HepG2 (cell line): ENCODE data around the gene IFIH1. TPM values are rescaled to one million over a fixed set of nuclear protein-coding genes. Genes with fewer than 3 reads are reported as not detected.

Experiments
- ATAC-seq: fragments of 200-7000 bp; cut with Tn5 transposase; 3 replicates; pipeline ENCODE4 v1.9.1; 2020; ENCODE audit warnings: mild to moderate bottlenecking, moderate library complexity
- BruUV-seq: library from RNA; stranded (reverse); fragments of 400-500 nt; replicated peaks from 2 replicates; lab custom pipeline; 2021; lab: Mats Ljungman, UMichigan
- CTCF ChIA-PET: fragments of 300-600 bp; formaldehyde crosslinking; extraction: SDS; loops from one replicate; lab custom pipeline; 2021; ENCODE audit warnings: low total read pairs, inconsistent platforms, low intra/inter-chr PET ratio; lab: Yijun Ruan, JAX
- POLR2A ChIA-PET: fragments of 350-600 bp; sonication (Branson Sonifier 250); formaldehyde crosslinking; loops from one replicate; lab custom pipeline; 2020; ENCODE audit warnings: antibody characterized with exemption, inconsistent platforms; lab: Yijun Ruan, JAX
- DNase-seq: peaks from one replicate; pipeline ENCODE4 v3.0.0-alpha.2; 2015; ENCODE audit warnings: low spot score
- FAIRE-seq: peaks from 3 replicates; lab custom pipeline; 2011; peaks lifted over from hg19 to GRCh38; lab: Jason Lieb, UNC
- H2AFZ ChIP-seq: one replicate; pipeline ENCODE4 v1.6.1; 2011; ENCODE audit warnings: low read length, inconsistent platforms
- H3K27ac ChIP-seq: fragments of 300-600 bp; 3 replicates; pipeline ENCODE4 v1.8.0; 2011; ENCODE audit warnings: mixed run types, mild to moderate bottlenecking, mixed read lengths, low read length, inconsistent platforms; ENCODE audit not compliant: insufficient read depth; ENCODE audit errors: extremely low read length
- H3K27me3 ChIP-seq, 2 experiments: fragments of 200-600 bp in 1 of 2; 2 replicates in 1 of 2; 3 replicates in 1 of 2; pipeline versions ENCODE4 v1.6.0 to v1.8.0; 2011; ENCODE audit warnings: low read length in 2 of 2, mild to moderate bottlenecking in 2 of 2, moderate library complexity in 2 of 2, inconsistent platforms in 1 of 2; ENCODE audit not compliant: insufficient read depth in 2 of 2, control insufficient read depth in 1 of 2
- H3K36me3 ChIP-seq, 2 experiments: fragments of 200-600 bp in 1 of 2; replicated peaks in 1 of 2; 2 replicates in 1 of 2; 3 replicates in 1 of 2; pipeline versions ENCODE4 v1.5.1 to v1.8.0; 2011; ENCODE audit warnings: low read length in 2 of 2, inconsistent platforms in 1 of 2; ENCODE audit not compliant: insufficient read depth in 2 of 2, control insufficient read depth in 1 of 2
- H3K4me1 ChIP-seq: 2 replicates; pipeline ENCODE4 v1.5.1; 2012; ENCODE audit warnings: low read length, inconsistent platforms; ENCODE audit not compliant: insufficient read depth
- H3K4me2 ChIP-seq: 2 replicates; pipeline ENCODE4 v1.6.0; 2011; ENCODE audit warnings: low read depth, low read length, inconsistent platforms
- H3K4me3 ChIP-seq, 3 experiments: fragments of 200-600 bp in 1 of 3; sonication (generic), shearing (Covaris generic) in 1 of 3; replicated peaks in 1 of 3; 2 replicates each; pipeline ENCODE4 v1.5.1; 2011 to 2016; ENCODE audit warnings: low read length in 3 of 3, inconsistent platforms in 2 of 3, low read depth in 2 of 3, mild to moderate bottlenecking in 2 of 3, control low read depth in 1 of 3, mixed read lengths in 1 of 3; ENCODE audit not compliant: insufficient read depth in 1 of 3
- H3K79me2 ChIP-seq: one replicate; pipeline ENCODE4 v1.6.1; 2011; ENCODE audit warnings: low read length, inconsistent platforms; ENCODE audit not compliant: insufficient read depth
- H3K9ac ChIP-seq: 2 replicates; pipeline ENCODE4 v1.6.0; 2011; ENCODE audit warnings: mild to moderate bottlenecking, low read depth, low read length, inconsistent platforms; ENCODE audit not compliant: insufficient read depth
- H3K9me3 ChIP-seq: 2 replicates; pipeline ENCODE4 v1.5.1; 2012; ENCODE audit warnings: mild to moderate bottlenecking, low read length
- H4K20me1 ChIP-seq: 2 replicates; pipeline ENCODE4 v1.6.0; 2011; ENCODE audit warnings: inconsistent platforms, mild to moderate bottlenecking, low read length, moderate library complexity; ENCODE audit not compliant: insufficient read depth
- CCDC6 ChIP-seq: sonication (generic); formaldehyde crosslinking; IDR thresholded peaks from 2 replicates; pipeline ENCODE4 v1.8.1; 2022; ENCODE audit warnings: mild to moderate bottlenecking, missing genetic modification reagents, moderate library complexity
- HNRNPL ChIP-seq: fragments of 200-400 bp; formaldehyde crosslinking; IDR thresholded peaks from 2 replicates; pipeline ENCODE4 v1.6.1; 2017; ENCODE audit warnings: mild to moderate bottlenecking, low read depth, low read length
- HOXA9 ChIP-seq: sonication (generic); formaldehyde crosslinking; IDR thresholded peaks from 2 replicates; pipeline ENCODE4 v1.8.1; 2022; ENCODE audit warnings: missing genetic modification reagents, mild to moderate bottlenecking, moderate library complexity, borderline replicate concordance
- JUN ChIP-seq: sonication (generic); formaldehyde crosslinking; IDR thresholded peaks from 2 replicates; pipeline ENCODE4 v1.4.0; 2020; ENCODE audit warnings: mild to moderate bottlenecking, missing genetic modification reagents
- NFRKB ChIP-seq: fragments of 450-650 bp; IDR thresholded peaks from 2 replicates; pipeline ENCODE4 v1.6.1; 2017
- NKX3-1 ChIP-seq: sonication (generic); formaldehyde crosslinking; IDR thresholded peaks from 2 replicates; pipeline ENCODE4 v1.5.0; 2020; ENCODE audit warnings: missing genetic modification reagents
- SYNCRIP ChIP-seq: fragments of 200-400 bp; formaldehyde crosslinking; IDR thresholded peaks from 2 replicates; pipeline ENCODE4 v1.6.1; 2018; ENCODE audit warnings: mild to moderate bottlenecking, low read depth, low read length; ENCODE audit not compliant: insufficient read depth
- ZNF563 ChIP-seq: sonication (generic); formaldehyde crosslinking; IDR thresholded peaks from 2 replicates; pipeline ENCODE4 v1.8.0; 2022; ENCODE audit warnings: mild to moderate bottlenecking, moderate library complexity, missing genetic modification reagents
- ZNF678 ChIP-seq: sonication (generic); formaldehyde crosslinking; IDR thresholded peaks from 2 replicates; pipeline ENCODE4 v1.4.0; 2020; ENCODE audit warnings: mild to moderate bottlenecking, missing genetic modification reagents
- ZSCAN30 ChIP-seq: sonication (generic); formaldehyde crosslinking; IDR thresholded peaks from 2 replicates; pipeline ENCODE4 v1.5.0; 2020; ENCODE audit warnings: mild to moderate bottlenecking, missing genetic modification reagents
- ZSCAN9 ChIP-seq: IDR thresholded peaks from 2 replicates; pipeline ENCODE4 v1.6.1; 2016; ENCODE audit warnings: borderline replicate concordance
- WGBS: methylation state at CpG from one replicate; pipeline ENCODE4 v1.1.6; 2017; ENCODE audit warnings: low lambda C conversion rate; 5-methylcytosine and 5-hydroxymethylcytosine counted together
- in situ Hi-C: cut with HindIII; loops from 2 replicates; pipeline ENCODE4 v1.10.0; 2017; ENCODE audit warnings: low pct_unique_long_range_greater_than_20kb; ENCODE audit not compliant: extremely low pct_ligation_motif_present
- intact Hi-C: fragments of 100-400 bp; cut with micrococcal nuclease; formaldehyde crosslinking; loops from one replicate; pipeline ENCODE4 v1.10.0; 2022; ENCODE audit not compliant: unreplicated experiment
- polyA plus RNA-seq, 8 experiments: library from polyadenylated mRNA; depleted of rRNA in 3 of 8; stranded (reverse) in 7 of 8; unstranded in 1 of 8; fragments of >200 nt; fragmentation: Illumina TruSeq in 4 of 8; extraction: Trizol in 4 of 8; gene quantifications; 2 replicates each; pipeline versions ENCODE4 v1.2.1 to v1.2.3, GENCODE V29; 2011 to 2016; ENCODE audit warnings: low read depth in 4 of 8, missing spikeins in 1 of 8, mixed read lengths in 1 of 8; ENCODE audit not compliant: insufficient read depth in 1 of 8
- total RNA-seq, 5 experiments: library from RNA; depleted of rRNA; stranded (reverse); fragments of >200 nt; fragmentation: Illumina TruSeq; extraction: Trizol; gene quantifications; 2 replicates each; pipeline ENCODE4 v1.2.3, GENCODE V29; 2016; ENCODE audit warnings: low read depth in 1 of 5
- TF ChIP-seq, protein P1 (sequence below): sonication (generic); formaldehyde crosslinking; IDR thresholded peaks from 2 replicates; pipeline ENCODE4 v1.4.0; 2020; ENCODE audit warnings: mild to moderate bottlenecking, missing genetic modification reagents
- TF ChIP-seq, protein P2 (sequence below): sonication (generic); formaldehyde crosslinking; IDR thresholded peaks from 2 replicates; pipeline ENCODE4 v1.4.0; 2020; ENCODE audit warnings: mild to moderate bottlenecking, missing genetic modification reagents

IFIH1 gene
- total and polyA plus RNA-seq, 2 of the 13 experiments (the other 11 are each of a cell fraction or from before 2014, with no cell fraction given): 1.5 to 11.5 TPM

DNA sequence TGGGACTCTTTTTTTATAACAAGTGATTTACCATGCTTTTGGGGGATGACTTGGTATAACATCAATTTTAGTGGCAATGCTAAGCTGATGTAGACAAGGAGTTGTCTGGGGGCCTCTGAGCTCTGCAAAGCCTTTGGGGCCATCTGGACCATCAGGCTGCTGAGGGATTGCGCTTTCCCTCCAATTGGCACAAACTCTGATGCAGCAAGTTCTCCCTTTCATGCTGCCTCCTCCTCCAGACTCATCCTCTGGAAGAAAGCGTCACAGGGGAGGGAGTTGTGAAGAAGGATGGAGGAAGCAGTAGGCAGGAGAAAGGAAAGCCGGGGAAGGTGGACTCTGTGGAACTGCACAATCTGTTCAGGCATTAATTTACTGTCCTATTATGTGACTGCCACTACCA, 65.0 kb downstream of the IFIH1 start:
- ATAC-seq (no peak), FAIRE-seq (no peak), DNase-seq (no peak)
- no peak overlapping the region for H2AFZ ChIP-seq
- in situ Hi-C loops (no loop called here), intact Hi-C loops (no loop called here)
- no peaks in the 10 kb centered on the region for H4K20me1 ChIP-seq
- H3K27me3 ChIP-seq: no peaks in the 10 kb centered on the region
- 7% methylated on average over 3 of the region's 3 CpGs for WGBS
- H3K79me2 ChIP-seq: no peaks in the 10 kb centered on the region
- no peak overlapping the region for H3K9ac ChIP-seq
- H3K4me1 ChIP-seq: no peaks in the 10 kb centered on the region
- H3K9me3 ChIP-seq: no peaks in the 10 kb centered on the region
- no peak overlapping the region for H3K4me2 ChIP-seq
- ChIA-PET CTCF (no interaction called here), POLR2A (no interaction called here)
- H3K36me3 ChIP-seq: no peaks in the 10 kb centered on the region
- no peak overlapping the region for H3K27ac ChIP-seq
- no TSS peak for BruUV-seq
- TF ChIP-seq HNRNPL (no peak), ZNF563 (CRISPR knock-in tag) (no peak), NKX3-1 (no peak), SYNCRIP (no peak), ZSCAN9 (no peak), NFRKB (no peak), ZSCAN30 (CRISPR knock-in tag) (no peak), JUN (CRISPR knock-in tag) (no peak), HOXA9 (CRISPR knock-in tag) (no peak), ZNF678 (CRISPR knock-in tag) (no peak), CCDC6 (no peak)
- TF ChIP-seq, protein P1, sequence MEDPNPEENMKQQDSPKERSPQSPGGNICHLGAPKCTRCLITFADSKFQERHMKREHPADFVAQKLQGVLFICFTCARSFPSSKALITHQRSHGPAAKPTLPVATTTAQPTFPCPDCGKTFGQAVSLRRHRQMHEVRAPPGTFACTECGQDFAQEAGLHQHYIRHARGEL (CRISPR knock-in tag): no peak
- TF ChIP-seq, protein P2, sequence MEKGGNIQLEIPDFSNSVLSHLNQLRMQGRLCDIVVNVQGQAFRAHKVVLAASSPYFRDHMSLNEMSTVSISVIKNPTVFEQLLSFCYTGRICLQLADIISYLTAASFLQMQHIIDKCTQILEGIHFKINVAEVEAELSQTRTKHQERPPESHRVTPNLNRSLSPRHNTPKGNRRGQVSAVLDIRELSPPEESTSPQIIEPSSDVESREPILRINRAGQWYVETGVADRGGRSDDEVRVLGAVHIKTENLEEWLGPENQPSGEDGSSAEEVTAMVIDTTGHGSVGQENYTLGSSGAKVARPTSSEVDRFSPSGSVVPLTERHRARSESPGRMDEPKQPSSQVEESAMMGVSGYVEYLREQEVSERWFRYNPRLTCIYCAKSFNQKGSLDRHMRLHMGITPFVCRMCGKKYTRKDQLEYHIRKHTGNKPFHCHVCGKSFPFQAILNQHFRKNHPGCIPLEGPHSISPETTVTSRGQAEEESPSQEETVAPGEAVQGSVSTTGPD (CRISPR knock-in tag): no peak
- no peak overlapping the region for H3K4me3 ChIP-seq
